Stimulated activated effector memory CD8-positive, alpha-beta T cell treated with anti-CD3 and anti-CD28 coated beads, Interleukin-12 subunit alpha, Interleukin-12 subunit beta, amount 100 ng/mL, for 72 hours (primary cell): ENCODE results near the gene DDX18.

ENCODE experiments used
- ATAC-seq: fragments of 150-1000 bp; cut with Tn5 transposase; 2 replicates; pipeline ENCODE4 v1.10.0; 2021
- DNase-seq, 2 donors: peaks; one replicate each; pipeline ENCODE4 v3.0.0; 2021 to 2022; ENCODE audit warnings: low spot score in 2 of 2
- H3K27ac Mint-ChIP-seq: one replicate; pipeline ENCODE4 v1.8.0; 2022; ENCODE audit warnings: mild to moderate bottlenecking, mixed read lengths
- H3K36me3 Mint-ChIP-seq: one replicate; pipeline ENCODE4 v1.8.0; 2022; ENCODE audit warnings: mild to moderate bottlenecking, mixed read lengths
- H3K4me1 Mint-ChIP-seq: one replicate; pipeline ENCODE4 v1.8.0; 2022; ENCODE audit warnings: mixed read lengths
- H3K4me3 Mint-ChIP-seq: one replicate; pipeline ENCODE4 v1.8.0; 2022; ENCODE audit warnings: mild to moderate bottlenecking, mixed read lengths
- H3K9me3 Mint-ChIP-seq: one replicate; pipeline ENCODE4 v1.8.0; 2022; ENCODE audit warnings: mixed read lengths

DDX18 gene

DNA sequence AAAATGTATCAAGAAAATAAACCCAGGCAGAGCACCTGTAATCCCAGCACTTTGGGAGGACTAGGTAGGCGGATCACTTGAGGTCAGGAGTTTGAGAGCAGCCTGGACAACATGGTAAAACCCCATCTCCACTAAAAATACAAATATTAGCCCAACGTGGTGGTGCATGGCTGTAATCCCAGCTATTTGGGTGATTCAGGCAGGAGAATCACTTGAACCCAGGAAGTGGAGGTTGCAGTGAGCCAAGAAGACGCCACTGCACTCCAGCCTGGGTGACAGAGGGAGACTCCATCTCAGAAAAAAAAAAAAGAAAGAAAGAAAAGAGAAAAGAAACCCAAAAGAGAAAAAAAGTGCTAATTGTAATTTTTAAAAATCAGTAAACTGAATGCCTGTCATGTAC is 41.4 kb downstream of the DDX18 start:
- Mint-ChIP-seq H3K9me3 (no peaks in the 10 kb centered on the region), H3K36me3 (no peaks in the 10 kb centered on the region), H3K4me3 (no peak overlapping the region), H3K27ac (no peak overlapping the region), H3K4me1 (no peaks in the 10 kb centered on the region)
- DNase-seq (no peak), ATAC-seq (no peak)

DNA sequence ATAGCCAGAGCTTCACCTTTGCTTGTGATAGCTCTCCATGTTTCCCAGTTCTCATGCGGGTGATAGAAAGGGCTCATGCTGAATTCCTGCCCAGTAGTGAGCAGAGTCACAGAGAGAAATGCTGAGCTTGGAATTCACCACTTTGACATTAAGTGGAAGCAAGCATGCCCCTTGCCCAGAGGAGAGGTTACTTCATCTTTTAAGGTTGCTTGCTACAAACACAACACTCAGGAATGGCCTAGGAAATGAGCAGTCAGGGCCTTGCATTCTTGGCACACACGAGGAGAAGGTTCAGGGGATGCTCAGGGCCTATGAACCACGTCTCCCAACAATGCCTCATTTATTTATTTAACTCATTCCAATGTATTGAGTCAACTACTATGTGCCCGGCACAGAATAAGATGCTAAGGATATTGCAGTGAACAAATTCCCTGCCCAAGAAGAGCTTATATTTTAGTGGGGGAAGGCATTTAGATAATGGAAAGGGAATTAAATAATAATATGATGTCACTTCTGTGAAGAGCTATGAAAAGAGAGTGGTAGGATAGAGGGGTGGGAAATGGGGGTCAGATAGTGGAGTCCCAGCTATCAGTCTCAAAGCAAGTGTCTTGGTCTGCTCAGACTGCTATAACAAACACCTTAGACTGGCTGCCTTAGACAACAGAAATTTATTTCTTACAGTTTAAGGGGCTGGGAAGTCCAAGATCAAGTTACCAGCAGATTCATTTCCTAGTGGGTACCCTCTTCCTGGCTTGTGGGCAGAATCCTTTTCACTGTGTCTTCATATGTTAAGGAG is 42.1 kb downstream of the DDX18 start:
- DNase-seq (no peak), ATAC-seq (no peak)
- Mint-ChIP-seq H3K4me3 (no peak overlapping the region), H3K4me1 (no peaks in the 10 kb centered on the region), H3K36me3 (no peaks in the 10 kb centered on the region), H3K9me3 (no peaks in the 10 kb centered on the region), H3K27ac (no peak overlapping the region)

DNA sequence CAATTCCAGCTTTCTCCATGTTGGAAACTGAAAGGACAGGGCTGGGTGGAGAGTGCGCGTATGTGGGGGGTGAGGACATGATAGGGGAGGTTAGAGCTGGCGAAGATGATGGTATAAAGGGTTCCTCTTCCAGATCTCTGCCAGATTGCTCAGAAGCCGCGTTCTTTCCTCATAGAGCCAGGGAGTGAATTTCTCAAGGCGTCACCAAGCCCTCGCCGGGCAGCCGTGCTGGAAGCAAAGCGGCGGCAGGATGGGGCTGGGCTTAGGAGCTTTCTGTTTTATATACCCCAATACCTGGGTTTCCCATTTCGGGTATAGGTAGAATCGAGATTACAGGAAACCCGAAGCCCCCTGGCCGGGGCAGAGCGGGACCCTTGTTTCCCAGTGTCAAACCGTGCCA is 43.8 kb downstream of the DDX18 start:
- no peak overlapping the region for H3K4me3 Mint-ChIP-seq
- H3K4me1 Mint-ChIP-seq, result no peaks in the 10 kb centered on the region
- no peak overlapping the region for H3K27ac Mint-ChIP-seq
- H3K9me3 Mint-ChIP-seq, result no peaks in the 10 kb centered on the region
- H3K36me3 Mint-ChIP-seq, result no peaks in the 10 kb centered on the region
- DNase-seq (no peak), ATAC-seq (no peak)

DNA sequence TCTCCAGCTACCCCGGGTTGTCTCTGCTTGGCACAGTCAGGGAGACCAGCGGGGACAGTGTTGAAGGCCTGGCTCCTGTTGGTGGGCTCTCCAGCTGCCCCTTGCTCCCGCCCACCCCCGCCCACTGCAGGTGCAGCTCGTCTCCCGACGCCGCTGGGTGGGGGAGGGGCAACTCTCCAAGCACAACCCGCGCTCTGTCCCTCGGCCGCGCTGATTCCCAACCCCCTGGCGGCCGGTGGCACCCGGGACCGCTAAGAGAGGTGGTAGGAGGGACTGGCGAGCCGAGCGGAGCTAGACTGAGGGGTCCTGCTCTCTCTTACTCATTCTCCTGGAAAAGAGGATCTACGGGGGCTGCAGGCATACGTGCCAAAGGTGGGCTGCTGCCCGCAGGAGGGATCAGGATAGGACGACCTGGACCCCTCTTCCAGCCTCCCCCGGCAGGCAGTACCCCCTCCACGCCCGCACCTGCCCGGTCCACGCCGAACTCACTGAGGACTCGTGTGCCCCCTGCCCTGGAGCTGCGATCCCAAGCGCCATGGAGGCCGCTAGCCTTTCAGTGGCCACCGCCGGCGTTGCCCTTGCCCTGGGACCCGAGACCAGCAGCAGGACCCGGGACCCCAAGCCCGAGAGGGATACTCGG is 44.5 kb downstream of the DDX18 start:
- Mint-ChIP-seq H3K4me3 (no peak overlapping the region), H3K9me3 (no peaks in the 10 kb centered on the region), H3K27ac (no peak overlapping the region), H3K4me1 (no peaks in the 10 kb centered on the region), H3K36me3 (no peaks in the 10 kb centered on the region)
- ATAC-seq (peak; percentile 8), DNase-seq (no peak)

DNA sequence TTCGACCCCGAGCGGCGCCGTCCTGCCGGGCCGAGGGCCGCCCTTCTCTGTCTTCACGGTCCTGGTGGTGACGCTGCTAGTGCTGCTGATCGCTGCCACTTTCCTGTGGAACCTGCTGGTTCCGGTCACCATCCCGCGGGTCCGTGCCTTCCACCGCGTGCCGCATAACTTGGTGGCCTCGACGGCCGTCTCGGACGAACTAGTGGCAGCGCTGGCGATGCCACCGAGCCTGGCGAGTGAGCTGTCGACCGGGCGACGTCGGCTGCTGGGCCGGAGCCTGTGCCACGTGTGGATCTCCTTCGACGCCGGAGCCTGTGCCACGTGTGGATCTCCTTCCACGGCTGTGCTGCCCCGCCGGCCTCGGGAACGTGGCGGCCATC is 45.0 kb downstream of the DDX18 start:
- Mint-ChIP-seq H3K27ac (no peak overlapping the region), H3K36me3 (no peaks in the 10 kb centered on the region), H3K4me3 (no peak overlapping the region), H3K4me1 (no peaks in the 10 kb centered on the region), H3K9me3 (no peaks in the 10 kb centered on the region)
- ATAC-seq (no peak), DNase-seq (no peak)

DNA sequence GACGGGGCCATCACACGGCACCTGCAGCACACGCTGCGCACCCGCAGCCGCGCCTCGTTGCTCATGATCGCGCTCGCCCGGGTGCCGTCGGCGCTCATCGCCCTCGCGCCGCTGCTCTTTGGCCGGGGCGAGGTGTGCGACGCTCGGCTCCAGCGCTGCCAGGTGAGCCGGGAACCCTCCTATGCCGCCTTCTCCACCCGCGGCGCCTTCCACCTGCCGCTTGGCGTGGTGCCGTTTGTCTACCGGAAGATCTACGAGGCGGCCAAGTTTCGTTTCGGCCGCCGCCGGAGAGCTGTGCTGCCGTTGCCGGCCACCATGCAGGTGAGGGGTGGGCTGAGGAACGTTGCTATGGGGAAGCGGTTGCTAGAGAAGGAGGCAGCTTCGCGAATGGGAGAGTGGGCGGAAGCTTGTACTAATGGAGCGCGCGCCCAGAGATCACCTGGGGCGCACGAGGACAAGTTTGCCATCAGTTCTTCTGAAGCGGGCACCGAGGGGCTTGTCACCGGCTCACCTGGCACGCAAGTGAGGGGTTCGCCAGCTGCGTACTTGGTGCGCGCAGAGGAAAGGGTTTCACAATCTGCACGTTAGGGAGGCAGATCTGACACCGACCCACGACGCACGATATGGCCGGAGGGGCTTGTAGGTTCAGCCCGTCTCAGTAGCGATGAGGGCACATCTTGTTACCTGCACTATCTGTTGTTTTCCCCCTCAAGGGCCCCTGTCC is 45.6 kb downstream of the DDX18 start:
- H3K4me3 Mint-ChIP-seq, result no peak overlapping the region
- no peak overlapping the region for H3K27ac Mint-ChIP-seq
- H3K4me1 Mint-ChIP-seq, result no peaks in the 10 kb centered on the region
- no peak for DNase-seq
- no peaks in the 10 kb centered on the region for H3K36me3 Mint-ChIP-seq
- ATAC-seq, result no peak
- no peaks in the 10 kb centered on the region for H3K9me3 Mint-ChIP-seq

DNA sequence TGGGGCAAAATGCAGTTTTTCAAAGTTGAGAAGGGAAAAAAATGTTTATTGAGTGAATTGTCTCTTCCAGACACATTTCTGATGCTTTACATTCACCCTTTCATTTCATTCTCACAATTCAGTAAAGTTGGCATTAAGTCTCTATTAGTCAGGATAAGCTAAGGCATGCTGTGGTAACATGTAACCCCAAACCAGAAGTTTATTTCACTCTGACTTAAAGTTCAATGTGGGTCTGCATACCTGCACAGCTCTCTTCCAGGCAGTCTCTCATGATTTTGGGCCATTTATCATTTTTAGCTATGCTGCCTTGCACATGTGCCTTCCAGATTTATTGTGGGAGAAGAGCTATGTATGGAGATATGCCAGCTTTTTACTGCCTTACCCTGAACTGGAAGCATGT is 48.0 kb downstream of the DDX18 start:
- Mint-ChIP-seq H3K4me1 (no peaks in the 10 kb centered on the region), H3K36me3 (no peaks in the 10 kb centered on the region), H3K4me3 (no peak overlapping the region), H3K9me3 (no peaks in the 10 kb centered on the region), H3K27ac (no peak overlapping the region)
- DNase-seq, result no peak
- no peak for ATAC-seq

DNA sequence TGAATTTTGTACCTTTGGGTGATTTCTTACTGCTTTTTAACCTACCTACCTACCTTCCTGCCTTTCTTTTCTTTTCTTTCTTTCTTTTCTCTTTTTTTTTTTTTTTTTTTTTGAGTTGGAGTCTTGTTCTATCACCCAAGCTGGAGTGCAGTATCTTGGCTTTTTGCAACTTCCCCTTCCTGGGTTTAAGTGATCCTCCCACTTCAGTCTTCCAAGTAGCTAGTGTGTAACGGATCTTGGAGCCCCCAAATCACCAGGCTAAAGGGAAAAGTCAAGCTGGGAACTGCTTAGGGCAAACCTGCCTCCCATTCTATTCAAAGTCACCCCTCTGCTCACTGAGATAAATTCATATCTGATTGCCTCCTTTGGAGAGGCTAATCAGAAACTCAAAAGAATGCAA is 61.3 kb downstream of the DDX18 start:
- Mint-ChIP-seq H3K9me3 (peaks cover 3% of the 10 kb centered on the region), H3K27ac (no peak overlapping the region), H3K4me3 (no peak overlapping the region), H3K36me3 (no peaks in the 10 kb centered on the region), H3K4me1 (no peaks in the 10 kb centered on the region)
- ATAC-seq (no peak), DNase-seq (no peak)

DNA sequence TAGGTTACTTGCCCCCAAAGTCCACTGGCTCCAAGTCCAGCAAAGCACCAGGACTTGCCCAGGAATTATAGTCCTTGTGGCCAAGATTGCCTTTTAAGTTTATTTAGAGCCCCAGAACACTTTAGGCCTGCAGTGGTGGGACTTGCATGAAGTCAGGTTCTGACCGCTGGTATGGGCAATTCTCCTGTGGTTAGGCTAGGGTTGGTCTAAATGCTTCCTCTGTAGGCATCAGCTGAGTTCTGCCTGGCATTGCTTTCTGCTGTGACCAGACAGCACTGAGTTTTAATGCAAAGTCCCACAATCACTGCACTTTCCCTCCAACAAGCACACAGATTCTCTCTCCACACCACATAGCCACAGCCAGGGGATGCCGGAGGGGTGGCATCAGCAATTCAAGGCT is 64.5 kb downstream of the DDX18 start:
- ATAC-seq (no peak), DNase-seq (no peak)
- H3K9me3 Mint-ChIP-seq, result peaks cover 4% of the 10 kb centered on the region
- no peak overlapping the region for H3K4me3 Mint-ChIP-seq
- no peaks in the 10 kb centered on the region for H3K36me3 Mint-ChIP-seq
- H3K27ac Mint-ChIP-seq, result no peak overlapping the region
- no peaks in the 10 kb centered on the region for H3K4me1 Mint-ChIP-seq
